Ammon's horn (tissue), 1 donor: ENCODE results near the gene WDR44.
A peak's percentile ranks its signal among the peaks of the same experiment; 100 is the strongest.
"Not testable (repeated sequence)": the region's sequence is repeated elsewhere in the genome, so short reads cannot be mapped to it uniquely, and the experiment has no call there.

Experiments used
- DNase-seq: peaks from one replicate; pipeline ENCODE4 v3.0.0-alpha.2; 2016; ENCODE audit warnings: low spot score

The WDR44 gene, protein sequence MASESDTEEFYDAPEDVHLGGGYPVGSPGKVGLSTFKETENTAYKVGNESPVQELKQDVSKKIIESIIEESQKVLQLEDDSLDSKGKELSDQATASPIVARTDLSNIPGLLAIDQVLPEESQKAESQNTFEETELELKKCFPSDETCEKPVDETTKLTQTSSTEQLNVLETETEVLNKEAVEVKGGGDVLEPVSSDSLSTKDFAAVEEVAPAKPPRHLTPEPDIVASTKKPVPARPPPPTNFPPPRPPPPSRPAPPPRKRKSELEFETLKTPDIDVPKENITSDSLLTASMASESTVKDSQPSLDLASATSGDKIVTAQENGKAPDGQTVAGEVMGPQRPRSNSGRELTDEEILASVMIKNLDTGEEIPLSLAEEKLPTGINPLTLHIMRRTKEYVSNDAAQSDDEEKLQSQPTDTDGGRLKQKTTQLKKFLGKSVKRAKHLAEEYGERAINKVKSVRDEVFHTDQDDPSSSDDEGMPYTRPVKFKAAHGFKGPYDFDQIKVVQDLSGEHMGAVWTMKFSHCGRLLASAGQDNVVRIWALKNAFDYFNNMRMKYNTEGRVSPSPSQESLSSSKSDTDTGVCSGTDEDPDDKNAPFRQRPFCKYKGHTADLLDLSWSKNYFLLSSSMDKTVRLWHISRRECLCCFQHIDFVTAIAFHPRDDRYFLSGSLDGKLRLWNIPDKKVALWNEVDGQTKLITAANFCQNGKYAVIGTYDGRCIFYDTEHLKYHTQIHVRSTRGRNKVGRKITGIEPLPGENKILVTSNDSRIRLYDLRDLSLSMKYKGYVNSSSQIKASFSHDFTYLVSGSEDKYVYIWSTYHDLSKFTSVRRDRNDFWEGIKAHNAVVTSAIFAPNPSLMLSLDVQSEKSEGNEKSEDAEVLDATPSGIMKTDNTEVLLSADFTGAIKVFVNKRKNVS

DNA sequence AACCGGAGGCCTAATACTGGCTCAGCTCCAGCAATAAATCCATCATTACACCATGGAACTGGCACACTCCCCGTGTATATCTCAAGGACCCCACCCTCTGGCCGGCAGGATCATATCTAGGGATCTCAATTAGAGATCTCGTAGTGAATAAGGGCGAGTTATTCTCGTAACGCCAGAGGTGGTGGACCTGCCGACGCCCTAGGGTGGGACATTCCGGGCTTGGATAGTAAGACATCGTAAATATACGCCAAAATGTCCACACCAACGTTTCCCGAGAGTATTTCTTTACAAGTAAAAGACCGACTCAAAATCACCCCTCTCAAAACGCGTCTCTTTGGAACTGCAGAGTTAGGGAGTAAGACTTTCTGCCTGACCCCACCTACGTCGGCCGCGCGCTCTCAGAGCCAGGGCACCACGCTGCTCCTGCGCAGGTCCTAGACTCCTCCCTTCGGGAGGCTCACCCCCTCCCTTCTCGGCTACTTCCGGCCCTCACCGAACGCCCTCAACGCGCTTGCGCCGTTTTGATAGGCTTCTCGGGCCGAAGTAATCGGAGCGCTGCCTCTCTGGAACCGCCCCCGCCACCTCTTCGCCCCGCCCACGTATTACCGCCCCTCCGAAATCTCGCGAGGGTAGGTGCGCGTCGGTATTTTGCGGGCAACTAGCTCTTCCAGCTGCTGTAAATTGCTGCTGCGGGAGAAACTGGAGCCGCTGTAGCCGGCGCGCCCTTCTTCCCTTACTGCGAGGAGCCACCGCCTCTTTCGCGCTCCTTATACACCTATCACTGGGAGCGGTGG is at the start of gene WDR44:
Gene WDR44 (plus strand): TSS at position 643 of the 794 bp plus-strand sequence. CDS start 398 bp downstream, outside the sequence.
- peak; percentile 96 for DNase-seq

DNA sequence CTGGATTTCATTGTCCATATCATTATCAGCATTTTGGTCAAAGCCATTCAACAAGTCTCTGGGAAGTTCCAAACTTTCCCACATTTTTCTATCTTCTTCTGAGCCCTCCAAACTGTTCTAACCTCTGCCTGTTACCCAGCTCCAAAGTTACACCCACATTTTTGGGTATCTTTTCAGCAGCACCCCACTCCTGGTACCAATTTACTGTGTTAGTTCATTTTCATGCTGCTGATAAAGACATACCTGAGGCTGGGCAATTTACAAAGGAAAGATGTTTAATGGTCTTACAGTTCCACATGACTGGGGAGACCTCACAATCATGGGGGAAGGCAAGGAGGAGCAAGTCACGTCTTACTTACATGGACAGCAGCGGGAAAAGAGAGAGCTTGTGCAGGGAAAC is 40.1 kb upstream of the WDR44 start:
- DNase-seq = not testable (repeated sequence)

DNA sequence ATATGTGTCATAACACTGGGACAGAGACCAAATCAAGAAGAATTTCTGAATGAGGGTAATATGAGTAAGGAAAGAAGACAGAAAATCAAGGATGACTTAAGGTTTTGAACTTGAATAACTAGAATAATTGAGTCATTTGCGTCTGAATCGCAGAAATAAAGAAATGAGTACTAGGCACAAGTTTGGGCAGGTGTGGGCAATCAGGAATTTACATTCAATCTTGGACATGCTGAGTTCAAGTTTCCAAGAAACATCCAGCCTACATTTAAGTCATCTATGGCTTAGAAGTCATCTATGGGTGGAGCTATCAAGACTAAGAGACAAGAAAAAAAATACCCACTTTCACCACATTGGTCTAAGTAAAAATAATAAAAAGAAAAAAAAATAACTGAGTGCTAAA is 30.4 kb upstream of the WDR44 start:
- DNase-seq = no peak

DNA sequence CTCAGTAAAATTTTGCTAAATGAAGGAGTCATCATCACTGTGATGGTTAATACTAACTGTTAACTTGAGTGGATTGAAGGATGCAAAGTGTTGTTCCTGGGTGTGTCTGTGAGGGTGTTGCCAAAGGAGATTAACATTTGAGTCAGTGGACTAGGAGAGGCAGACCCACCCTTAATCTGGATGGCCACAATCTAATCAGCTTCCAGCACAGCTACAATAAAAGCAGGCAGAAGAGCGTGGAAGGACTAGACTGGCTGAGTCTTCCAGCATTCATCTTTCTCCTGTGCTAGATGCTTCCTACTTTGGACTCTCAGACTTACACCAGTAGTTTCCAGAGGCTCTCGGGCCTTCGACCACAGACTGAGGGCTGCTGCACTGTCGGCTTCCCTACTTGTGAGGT is 21.3 kb upstream of the WDR44 start:
- DNase-seq = no peak

DNA sequence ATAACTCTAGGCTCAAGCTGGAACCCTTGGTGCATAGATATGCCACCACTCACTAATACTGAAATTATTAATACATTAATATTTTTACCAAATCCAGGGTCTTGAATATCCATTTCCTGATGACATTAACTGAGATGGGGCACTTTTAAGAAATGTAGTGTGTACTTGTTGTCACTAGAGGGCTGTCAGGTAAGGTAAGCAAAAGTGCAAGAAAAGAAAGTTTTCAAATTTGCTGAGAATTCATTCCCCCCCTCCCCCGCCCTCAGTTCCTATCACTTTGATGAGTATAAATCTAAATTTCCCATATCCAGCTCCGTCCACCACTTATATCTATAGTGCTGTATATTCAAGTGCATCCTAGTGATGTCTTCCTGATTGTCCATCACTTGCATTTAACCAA is 20.5 kb upstream of the WDR44 start:
- no peak for DNase-seq

DNA sequence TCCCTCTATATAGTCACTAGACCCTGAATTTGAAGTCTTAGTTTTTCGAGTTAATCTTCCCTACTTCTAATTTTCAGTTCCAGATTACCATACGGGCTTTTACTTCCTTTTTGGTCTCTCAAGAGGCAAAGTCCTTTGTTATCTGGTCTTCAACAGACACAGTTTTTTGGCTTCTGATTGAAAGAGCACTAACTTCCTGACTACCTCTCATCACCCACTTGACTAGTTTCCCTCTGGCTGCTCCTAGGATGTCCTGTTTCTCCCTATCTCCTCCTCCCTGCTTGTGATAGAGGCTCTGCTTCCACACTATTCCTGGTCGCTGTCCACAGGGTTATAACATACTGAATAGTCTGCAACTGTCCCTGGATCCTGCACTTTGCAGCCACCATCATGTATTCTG is 16.7 kb upstream of the WDR44 start:
- DNase-seq = no peak

DNA sequence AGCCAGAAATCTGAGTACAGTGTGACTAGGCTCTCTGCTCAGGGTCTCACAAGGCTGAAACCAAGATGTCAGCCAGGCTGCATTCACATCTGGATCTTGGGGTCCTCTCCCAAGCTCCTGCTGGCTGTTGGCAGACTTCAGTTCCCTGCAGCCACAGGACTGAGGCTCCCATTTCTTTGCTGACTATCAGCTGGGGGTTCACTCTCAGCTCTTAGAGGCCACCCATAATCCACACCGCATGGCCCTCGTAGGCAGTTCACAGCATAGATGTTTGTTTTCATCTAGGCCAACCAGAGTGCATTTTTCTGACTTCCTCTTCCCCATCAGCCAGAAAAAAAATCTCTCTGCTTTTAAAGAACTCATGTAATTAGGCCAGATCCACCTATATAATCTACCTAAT is 8.2 kb upstream of the WDR44 start:
- no peak for DNase-seq

DNA sequence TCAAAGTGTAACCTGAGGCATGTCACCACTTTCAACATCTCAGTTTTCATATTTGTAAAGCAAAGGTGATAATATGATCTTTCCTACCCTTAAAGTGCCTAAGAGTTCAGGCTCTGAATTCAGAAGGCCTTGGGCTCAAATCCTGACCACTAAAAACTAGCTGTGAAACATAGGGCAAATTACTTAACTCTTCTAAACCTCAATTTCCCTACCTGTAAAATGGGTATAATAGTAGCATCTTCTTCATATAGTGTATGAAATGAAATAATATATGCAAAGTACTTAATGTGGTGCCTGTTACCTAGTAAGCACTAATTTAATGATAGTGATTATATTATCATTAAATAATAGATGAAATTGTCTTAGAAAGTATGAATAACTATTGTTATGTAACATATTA is 7.0 kb upstream of the WDR44 start:
- no peak for DNase-seq

DNA sequence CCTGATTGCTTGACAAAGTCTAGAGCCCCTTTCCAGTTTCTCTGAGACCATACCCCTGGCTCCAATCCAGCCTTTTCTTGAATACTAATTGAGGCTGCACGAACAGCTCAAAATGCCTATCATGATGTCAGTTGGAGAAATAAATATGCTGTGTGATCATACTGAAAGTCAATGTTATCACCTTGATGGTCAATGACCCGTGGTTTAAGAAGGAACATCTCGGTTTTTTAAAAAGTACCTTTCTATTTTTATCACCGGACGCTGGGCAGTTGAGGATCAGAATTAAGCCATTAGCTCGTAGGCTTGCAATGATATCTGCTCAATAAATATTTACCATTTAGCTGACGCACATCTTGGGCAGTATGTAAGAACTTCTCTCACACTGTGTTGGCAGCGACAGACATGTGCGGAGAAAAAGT is 852 bp upstream of the WDR44 start:
- DNase-seq = no peak

DNA sequence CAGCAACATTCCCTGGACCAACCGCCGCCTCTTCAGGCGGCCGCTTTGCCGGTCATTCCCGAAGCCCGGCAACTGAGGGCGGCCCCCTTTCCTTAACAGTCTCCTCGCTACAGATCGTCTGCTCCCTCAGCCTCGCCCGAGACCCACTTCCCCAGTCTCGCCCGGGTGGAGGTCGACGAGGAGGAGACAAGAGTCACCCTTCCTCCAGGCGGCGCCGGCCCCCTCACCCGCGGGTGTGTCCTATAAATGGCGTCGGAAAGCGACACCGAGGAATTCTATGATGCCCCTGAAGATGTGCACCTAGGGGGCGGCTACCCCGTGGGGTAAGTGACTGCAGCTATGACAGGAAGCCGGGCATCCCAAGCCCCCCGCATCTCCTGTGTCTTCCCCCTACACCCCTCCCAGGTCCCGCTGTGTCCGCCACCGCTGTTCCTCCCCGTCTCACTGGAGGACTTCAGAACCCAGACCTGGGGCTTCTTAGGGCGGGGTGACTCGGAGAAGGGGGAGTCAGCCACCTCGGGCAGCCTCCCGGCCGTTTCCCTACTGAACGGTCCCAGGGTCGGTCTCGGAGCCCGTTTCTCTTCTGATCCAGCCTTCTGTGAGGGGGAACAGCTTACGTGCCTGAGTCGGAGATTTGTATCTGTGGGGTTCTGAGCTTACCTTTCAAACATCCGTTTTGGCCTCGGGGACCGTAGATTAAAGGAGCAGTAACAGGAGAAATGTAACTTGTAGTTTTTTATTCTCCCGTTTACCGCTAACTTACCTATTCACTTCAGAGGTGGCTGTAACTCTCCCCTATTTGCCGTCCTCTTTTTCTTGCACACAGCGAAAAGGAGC is 570 bp downstream of the WDR44 start:
- peak; percentile 42 for DNase-seq

DNA sequence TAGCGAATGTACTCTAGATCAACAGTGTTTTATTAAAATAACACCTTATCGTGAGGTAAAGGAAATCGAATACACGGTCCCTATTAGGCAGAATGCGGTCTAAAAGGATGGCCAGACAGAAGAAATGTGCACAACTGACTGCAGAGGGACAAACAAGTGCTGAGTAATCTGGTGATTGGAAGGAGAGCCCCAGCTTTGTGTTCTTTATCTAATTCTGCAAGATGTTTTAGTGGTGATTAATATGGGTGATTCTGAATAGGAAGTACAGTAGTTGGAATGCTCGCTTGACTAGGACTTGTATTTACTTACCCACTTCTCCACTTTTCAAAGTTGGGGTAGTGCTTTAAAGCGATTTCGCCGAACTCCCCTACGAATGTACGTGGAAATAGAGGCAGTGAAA is 1.2 kb downstream of the WDR44 start:
- no peak for DNase-seq

DNA sequence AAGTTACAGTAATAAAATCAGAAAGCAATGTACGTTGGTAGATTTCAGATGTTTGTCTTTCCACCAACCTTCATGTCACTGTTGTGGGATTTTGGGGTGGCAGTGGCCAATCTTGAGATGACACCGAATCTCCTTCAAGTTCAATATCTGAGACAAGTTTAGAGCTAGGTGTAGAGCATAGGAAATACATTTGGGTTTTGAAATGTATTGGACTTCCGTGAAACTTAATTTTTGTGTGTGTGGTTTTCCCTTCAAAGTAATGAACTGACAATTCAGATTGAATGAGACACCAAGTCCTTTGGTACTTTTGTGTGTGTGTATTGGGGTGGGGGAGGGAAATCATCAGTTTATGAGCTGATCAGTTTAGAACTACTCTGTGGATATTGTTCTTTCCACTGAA is 1.8 kb downstream of the WDR44 start:
- DNase-seq = no peak

DNA sequence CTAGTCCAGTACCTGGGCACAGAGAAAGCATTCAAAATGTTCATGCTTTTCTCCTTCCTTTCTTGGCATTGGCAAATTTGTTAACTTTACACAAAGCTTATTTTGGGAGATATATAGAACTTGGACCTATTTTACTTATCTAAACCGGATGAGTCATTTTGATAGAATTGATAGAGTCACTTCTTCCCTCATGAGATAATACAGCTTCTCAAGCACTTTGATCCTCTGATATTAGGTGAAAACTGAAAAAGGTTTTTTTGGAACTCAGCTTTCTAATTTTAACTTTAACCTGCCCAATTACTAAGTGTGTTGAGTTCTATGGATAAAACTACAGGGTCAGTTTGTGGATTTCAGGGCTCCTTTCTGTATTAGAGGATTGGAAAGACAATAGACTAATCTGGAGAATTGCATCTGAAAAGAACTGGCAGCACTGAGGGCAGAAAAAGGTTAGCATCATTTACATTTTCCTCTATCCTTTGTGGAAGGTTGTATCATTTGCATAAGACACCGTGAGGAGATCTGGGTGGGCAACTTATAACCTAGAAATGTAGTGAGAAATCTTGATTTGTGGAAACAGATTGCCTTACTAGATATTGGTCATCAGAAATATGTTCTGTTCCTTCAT is 2.4 kb downstream of the WDR44 start:
- DNase-seq = no peak

DNA sequence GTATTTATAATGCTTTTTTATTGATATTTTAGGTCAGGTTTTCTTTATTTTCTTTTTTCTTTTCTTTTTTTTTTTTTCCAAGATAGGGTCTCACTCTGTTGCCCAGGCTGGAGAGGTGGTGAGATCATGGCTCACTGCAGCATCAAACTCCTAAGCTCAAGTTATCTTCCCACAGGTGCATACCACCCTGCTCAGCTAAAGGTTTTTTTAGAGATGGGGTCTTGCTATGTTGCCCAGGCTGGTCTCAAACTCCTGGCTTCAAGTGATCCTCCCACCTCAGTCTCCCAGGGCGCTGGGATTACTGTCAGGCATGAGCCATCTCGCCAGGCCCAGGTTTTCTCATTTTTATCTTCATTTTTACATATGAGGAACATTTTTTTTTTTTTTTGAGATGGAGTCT is 3.3 kb downstream of the WDR44 start:
- DNase-seq = no peak

DNA sequence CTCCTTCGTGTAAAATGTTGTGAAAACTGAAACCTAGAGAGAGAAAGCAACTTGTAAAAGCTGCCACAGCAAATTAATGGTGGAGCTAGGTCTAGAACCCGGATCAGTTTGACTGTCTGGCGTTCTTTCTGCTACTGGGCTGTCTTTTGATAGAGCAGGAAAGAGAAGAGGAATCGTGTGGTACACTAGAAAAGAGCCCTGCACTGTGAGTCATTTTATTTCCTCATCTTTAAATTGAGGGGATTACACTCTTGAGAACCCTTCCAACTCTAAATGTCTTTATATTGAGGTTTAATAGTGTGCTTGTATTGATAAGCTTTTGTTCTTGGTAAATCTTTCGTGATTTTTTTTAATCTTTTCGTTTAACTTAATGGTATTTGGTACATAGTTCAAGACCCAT is 4.3 kb downstream of the WDR44 start:
- no peak for DNase-seq

DNA sequence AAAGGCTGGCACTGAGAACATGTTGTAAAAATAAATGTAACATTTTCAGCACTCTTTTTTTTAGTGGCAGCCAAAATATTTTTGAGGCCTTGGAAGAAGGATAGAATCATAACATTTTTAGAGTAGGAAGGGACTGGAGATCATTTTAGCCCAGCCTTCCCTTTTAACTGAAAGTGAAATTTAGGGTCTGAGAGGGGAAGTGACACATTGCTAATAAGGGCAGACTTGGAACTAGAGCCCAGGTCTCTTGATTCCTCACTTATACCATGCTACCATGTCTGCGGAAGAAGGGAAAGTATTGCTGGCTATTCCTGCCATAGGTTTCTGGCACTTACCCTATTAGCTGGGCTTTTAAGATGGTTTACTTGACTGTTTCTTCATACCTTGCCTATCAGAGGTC is 4.8 kb downstream of the WDR44 start:
- no peak for DNase-seq

DNA sequence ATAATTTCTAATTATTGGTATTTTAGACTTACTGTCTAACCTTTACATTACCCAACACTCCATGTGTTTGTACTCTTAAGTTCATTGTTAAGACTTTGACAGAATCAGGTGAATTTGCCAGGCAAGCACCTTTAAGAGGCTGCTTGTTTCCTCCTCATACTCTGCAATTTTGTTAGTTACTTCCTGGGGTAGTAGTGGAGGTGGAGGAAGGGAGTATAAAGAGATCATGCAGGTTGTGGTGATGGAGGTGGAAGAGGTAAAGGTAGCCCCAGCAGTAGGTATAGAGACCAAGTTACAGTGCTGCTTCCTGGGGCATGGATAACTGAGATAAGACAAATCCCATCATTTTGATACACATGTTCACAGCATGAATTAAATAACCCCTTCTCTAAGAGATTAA is 6.7 kb downstream of the WDR44 start:
- DNase-seq = no peak

DNA sequence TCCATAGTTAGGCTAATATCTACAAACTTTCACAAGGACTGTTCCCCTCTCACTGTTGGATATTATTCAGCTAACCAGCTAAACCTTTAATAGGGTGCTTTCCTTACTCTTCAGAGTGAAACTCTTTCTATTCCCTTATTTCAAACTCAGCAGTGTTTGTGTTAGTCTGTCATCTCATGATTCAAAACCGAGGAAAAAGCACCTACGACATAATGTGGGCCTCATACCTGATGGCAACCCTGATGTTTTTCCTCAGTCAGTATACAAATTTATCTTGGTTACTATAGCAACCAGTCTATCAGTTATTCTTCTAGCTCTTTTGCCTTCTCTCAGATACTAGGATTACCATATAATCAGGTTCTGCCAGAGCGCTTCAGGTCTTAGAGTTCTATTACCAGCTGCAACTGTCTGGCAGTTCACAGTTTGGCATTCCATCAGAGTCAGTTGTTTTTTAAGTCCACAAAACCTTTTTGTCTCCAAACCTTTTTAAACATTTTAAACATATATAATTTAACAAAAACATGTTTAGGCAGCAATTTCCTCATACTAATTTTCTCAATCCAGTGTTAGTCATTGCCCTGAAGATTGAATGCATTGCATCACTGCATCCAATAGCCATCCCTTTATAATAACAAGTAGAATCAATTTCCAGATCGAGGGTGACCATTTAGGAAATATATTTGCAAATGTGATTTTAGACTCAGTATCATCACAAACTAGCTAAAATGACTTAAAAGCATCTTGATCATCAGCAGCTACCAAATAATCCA is 7.4 kb downstream of the WDR44 start:
- DNase-seq = peak; percentile 3

DNA sequence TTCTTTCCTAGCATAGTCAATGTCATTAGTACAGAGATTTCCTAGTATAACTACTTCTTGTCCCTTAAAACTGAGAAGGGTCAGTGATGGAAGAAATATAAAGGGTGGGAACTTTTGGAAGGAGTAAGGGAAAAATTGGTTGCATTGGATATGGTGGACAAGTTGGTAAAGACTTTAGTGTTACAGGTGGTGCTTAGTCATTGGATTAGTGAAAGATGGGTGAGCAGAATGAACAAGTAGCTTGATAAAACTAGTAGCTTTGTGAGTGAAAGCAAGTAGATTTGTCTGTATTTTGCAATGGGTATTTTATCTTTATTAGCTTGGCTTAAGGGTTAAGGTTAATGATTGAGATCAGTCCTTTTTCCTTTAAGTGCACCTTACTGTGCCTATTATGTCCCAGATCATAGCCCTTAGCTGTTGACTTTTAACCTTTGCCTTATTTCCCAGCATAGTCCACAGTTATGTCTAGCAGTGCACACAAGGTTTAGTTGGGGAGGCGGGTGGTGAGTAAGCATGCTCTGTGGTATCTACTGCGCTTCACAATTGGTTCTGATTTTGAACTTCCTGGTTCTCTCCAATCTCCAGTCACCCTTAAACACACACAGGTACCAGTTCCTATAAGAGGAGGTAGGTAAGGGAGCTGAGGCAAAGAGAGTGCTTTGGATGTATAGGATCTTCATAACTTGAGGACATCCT is 9.5 kb downstream of the WDR44 start:
- no peak for DNase-seq
